ENCODE measurements around the gene RPS6KA1.

Gene RPS6KA1

GRCh38 chr1:26533951-26534509 is 4.5 kb downstream of the RPS6KA1 start:
- no peak for DNase-seq (ENCODE audit: low spot score)

GRCh38 chr1:26535201-26535600 is 5.6 kb downstream of the RPS6KA1 start:
- DNase-seq (ENCODE audit: low spot score), result no peak

GRCh38 chr1:26536081-26536480 is 6.5 kb downstream of the RPS6KA1 start:
- DNase-seq (ENCODE audit: low spot score), result no peak

- DNase-seq (ENCODE audit: low spot score), result no peak
Observed at GRCh38 chr1:26536521-26536920, 7.0 kb downstream of the RPS6KA1 start.

- DNase-seq (ENCODE audit: low spot score), result peak; percentile 60
Observed at GRCh38 chr1:26537951-26538352, 8.4 kb downstream of the RPS6KA1 start.

GRCh38 chr1:26538480-26539412 is 9.2 kb downstream of the RPS6KA1 start:
- DNase-seq (ENCODE audit: low spot score), result peak; percentile 77

GRCh38 chr1:26539722-26540121 is 10.2 kb downstream of the RPS6KA1 start:
- no peak for DNase-seq (ENCODE audit: low spot score)

- no peak for DNase-seq (ENCODE audit: low spot score)
Observed at GRCh38 chr1:26540351-26540750, 10.8 kb downstream of the RPS6KA1 start.

GRCh38 chr1:26541431-26541815 is 11.9 kb downstream of the RPS6KA1 start:
- no peak for DNase-seq (ENCODE audit: low spot score)

GRCh38 chr1:26541816-26542711 is 12.5 kb downstream of the RPS6KA1 start:
- peak; percentile 57 for DNase-seq (ENCODE audit: low spot score)

- no peak for DNase-seq (ENCODE audit: low spot score)
Observed at GRCh38 chr1:26542771-26543451, 13.3 kb downstream of the RPS6KA1 start.

- DNase-seq (ENCODE audit: low spot score), result no peak
Observed at GRCh38 chr1:26543462-26543861, 13.9 kb downstream of the RPS6KA1 start.

- no peak for DNase-seq (ENCODE audit: low spot score)
Observed at GRCh38 chr1:26544126-26544525, 14.6 kb downstream of the RPS6KA1 start.

- no peak for DNase-seq (ENCODE audit: low spot score)
Observed at GRCh38 chr1:26545969-26546323, 16.4 kb downstream of the RPS6KA1 start.

- no peak for DNase-seq (ENCODE audit: low spot score)
Observed at GRCh38 chr1:26546375-26546774, 16.8 kb downstream of the RPS6KA1 start.

- DNase-seq (ENCODE audit: low spot score), result no peak
Observed at GRCh38 chr1:26546819-26547218, 17.3 kb downstream of the RPS6KA1 start.

- DNase-seq (ENCODE audit: low spot score), result no peak
Observed at GRCh38 chr1:26548841-26549240, 19.3 kb downstream of the RPS6KA1 start.

- no peak for DNase-seq (ENCODE audit: low spot score)
Observed at GRCh38 chr1:26550946-26551345, 21.4 kb downstream of the RPS6KA1 start.

- no peak for DNase-seq (ENCODE audit: low spot score)
Observed at GRCh38 chr1:26552720-26553119, 23.2 kb downstream of the RPS6KA1 start.

GRCh38 chr1:26553942-26554682 is 24.6 kb downstream of the RPS6KA1 start:
- no peak for DNase-seq (ENCODE audit: low spot score)

GRCh38 chr1:26554781-26555180 is 25.2 kb downstream of the RPS6KA1 start:
- DNase-seq (ENCODE audit: low spot score), result no peak

All from AG08396 (cell line).